ENCODE results near the gene RHPN2.
"Not testable (repeated sequence)": the region's sequence is repeated elsewhere in the genome, so short reads cannot be mapped to it uniquely, and the experiment has no call there.

The RHPN2 gene

DNA sequence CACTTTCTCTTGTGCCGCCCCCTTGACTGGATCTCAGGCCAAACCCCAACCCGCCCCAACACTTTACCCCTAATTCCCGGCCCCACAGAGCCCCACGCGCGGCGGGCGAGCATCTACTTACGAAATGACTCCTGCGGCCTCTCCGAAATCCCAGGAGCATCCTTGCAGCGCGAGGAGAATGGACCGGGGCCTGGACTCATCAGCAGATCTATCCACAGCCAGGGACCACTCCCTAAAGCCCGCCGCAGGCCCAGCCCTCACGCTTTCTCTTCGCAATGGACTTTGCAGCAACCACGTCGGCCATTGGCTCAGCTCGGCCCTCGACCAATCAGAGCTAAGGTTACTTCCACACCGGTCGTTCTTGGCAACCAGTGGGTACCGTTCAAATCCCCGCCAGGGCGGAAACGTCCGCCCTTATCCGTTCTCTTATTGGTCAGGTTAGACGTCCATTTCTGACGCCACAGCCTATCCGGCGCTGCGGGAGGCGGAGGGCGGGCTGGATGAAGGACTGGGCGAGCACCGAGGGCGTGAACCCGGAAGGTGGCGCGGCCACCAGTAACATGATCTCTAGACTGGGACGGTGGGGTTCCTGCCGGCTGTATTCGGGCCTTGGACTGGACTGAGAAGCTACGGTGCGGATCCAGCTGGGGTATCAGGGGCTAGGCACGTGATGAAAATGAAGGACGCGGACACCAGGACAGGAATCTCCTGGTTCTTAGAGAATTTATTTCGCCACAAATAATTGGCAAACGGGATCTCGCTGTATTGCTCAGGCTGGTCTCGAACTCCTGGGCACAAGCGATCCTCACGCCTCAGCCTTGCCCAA, 92.8 kb downstream of the RHPN2 start, which contains the start of the genes CEP89 and FAAP24:
CEP89 (minus strand) TSS at position 244 of the 826 bp plus-strand sequence; CDS start at position 160, 84 bp downstream.
FAAP24 (plus strand) TSS at position 528 of the 826 bp plus-strand sequence. CDS start 955 bp downstream, outside the sequence.
- DNase-seq, result peak; percentile 98 to 100

DNA sequence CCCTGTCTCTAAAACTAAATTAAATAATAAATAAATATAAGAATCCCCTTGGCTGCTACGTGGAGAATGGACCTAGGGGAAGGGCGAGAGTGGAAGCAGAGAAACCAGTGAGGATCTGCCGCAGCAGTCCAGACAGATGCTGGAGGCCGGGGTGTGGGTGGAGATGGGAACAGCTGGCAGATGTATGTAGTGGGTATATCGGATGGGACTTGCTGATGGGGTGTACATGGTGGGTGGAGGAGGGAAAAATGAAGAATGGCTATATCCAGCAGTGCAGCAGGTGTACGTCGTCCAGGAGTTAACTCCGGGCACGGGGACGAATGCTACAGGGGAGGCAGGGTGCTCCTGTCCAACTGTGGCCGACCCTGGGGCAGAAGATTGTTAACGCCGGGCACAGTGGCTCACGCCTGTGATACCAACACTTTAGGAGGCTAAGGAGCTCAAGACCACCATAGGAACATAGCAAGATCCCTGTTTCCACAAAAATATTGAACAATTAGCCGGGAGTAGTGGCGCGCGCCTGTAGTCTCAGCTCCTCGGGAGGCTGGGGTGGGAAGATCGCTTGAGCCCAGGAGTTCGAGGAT, 93.6 kb downstream of the RHPN2 start:
- no peak for DNase-seq

DNA sequence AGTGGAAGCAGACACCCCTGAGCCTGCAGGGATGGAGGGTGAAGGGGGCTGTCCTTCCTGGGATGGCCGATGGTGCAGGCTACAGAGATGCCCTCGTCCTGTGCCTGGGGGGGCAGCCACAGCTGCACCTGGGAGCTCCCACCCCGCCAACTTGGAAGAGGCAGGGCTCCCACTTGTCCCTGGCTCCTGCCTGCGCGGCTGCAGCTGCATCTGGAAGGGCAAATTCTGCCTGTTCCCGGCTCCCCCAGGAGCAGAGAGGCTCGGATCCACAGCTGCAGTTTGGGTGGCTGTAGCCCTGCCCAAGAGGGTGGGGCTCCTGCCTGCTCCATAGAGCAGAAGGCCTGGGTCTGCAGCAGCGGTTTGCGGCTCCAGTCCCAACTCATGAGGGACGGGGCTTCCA, 95.1 kb downstream of the RHPN2 start:
- DNase-seq, result no peak

DNA sequence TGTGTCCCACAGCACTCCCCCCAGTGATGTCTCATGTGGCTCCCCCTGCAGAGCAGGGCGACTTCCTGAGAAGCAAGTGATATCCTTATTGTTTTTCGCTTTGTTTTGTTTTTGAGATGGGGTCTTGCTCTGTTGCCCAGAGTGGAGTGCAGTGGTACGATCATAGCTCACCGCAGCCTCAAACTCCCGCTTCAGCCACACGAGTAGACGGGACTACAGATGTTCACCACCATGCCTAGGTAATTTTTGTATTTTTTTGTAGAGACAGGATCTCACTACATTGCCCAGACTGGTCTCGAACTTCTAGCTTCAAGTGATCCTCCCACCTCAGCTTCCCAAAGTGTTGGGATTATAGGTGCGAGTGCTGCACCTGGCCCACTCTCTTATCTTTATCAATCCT, 97.9 kb downstream of the RHPN2 start:
- DNase-seq, result no peak

DNA sequence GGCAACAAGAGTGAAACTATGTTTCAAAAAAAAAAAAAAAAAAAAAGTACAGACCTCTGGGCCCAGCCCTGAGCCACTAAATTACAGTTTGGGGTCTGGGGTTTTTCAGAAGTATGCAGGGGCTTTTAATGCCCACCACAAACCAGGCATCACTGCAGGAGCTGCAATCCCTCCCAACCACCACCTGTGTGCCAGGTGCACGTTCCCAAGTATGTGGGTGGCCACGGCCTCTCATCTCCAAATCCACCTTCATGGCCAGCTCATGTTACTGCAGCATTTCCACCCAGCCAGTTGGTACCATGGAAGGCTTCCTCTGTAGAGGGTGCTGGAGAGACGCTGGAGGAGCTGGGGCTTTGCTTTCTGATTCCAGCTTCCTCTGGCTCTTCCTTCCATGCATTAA, 119.4 kb downstream of the RHPN2 start:
- no peak for DNase-seq

DNA sequence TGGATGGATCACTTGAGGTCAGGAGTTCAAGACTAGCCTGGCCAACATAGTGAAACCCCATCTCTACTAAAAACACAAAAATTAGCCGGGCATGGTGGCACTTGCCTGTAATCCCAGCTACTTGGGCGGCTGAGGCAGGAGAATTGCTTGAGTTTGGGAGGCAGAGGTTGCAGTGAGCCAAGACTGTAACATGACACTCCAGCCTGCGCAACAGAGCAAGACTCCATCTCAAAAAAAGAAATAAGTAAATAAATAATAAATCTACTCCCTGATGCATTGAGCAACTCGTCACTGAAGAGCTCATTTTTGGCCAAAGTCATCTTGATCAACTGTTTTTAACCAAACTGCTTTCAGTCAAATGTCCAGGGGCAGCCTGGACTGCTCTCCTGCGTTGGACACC, 123.4 kb downstream of the RHPN2 start:
- not testable (repeated sequence) for DNase-seq

DNA sequence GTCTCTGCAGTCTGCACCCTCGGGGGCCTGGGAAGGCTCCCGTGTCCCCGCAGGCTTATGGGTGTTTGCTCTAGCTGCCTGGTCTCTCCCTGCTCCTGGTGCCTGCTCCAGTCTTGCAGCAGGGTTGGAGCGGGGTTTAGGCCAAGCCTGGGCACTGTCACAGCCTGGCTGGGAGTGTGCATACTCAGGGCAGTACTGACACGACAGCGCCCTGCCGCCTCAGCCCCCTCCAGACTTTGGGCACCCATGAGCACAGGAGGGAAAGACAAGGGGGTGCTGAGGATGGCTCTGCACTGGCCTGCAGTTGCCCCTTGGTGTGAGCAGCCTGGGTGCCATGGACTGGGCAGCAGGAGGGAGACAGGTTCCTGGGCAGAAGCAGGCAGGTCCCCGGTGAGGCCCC, 128.6 kb downstream of the RHPN2 start:
- no peak for DNase-seq

DNA sequence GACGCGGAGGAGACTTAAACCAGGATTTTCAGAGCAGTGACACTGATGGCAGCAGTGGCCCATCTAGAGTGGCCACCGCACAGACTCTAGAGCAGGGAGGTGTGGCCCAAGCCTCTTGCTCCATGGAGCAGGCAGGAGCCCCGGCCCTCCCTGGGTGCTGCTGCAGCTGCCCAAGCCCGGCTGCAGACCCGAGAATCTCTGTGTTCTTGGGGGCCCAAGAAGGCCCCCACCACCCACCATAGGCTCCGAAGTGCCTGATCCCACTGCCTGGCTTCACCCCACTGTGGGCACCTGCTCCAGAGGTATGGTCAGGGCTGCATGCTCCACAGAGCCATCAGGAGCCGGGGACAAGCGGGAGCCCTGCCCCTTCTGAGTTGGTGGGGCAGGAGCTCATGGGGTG, 129.1 kb downstream of the RHPN2 start:
- DNase-seq, result no peak

DNA sequence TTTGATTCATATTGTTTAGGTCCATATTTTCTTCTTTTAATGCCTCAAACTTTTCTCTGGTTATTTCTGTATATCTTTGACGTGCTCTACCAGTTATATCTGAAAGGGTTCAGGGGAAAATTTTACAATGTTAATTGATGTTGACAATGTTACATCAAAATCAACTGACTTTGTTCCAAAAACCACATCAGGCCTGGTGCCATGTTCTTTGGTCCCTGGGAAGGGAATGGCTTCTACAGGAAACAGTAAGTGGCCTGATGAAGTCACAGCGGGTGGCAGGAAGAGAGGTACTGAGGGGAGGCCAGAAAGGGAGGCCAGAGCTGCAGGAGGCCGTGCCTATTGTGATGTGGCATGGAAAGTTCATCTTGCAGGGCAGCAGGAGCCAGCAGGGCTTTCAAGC, 131.1 kb downstream of the RHPN2 start:
- no peak for DNase-seq

DNA sequence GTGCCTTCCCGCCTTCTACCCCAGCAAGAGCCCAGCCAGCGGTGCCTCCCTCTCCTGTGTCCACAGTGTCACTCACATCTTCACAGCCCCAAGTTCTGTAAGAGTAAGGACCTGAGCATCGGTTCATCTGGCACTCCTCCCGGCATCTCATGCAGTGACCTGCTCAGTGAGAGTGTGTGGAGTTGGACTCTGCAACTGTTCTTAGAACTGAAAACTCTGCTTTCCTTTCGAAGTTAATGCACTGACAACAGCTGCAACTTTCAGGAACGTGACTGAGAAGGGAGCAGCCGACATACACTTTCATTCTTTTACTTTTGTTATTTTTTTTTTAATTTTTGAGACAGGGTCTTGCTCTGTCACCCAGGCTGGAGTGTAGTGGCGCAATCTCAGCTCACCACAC, 134.1 kb downstream of the RHPN2 start:
- DNase-seq, result no peak

DNA sequence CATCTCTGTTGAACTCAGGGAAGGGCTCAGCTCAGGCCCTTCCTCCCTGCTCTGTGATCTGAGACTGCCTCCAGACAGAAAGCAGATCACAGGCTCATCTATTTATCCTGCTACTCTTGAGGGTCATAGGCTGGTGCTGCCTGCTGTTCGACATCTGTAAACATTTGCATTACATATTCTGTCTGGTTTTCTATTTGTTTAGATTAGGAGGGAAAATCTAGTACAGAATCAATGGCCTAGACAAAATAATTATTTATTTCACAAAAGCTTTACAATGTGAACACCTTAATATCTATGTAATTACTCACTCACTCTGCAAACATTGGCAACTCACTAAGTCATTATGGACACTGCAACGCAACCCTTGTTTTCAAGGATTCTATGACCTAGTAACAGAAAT, 135.9 kb downstream of the RHPN2 start:
- no peak for DNase-seq

Data from NCI-H446 (cell line).